Activated T-cell treated with anti-CD3 and anti-CD28 coated beads, Interleukin-2, amount 50 U/mL, for 72 hours (primary cell): ENCODE measurements around the gene SGSH. TPM values are rescaled to one million over a fixed set of nuclear protein-coding genes. Genes with fewer than 3 reads are reported as not detected.

Experiments
- ATAC-seq, 2 donors: fragments of 150-1000 bp; cut with Tn5 transposase; replicated peaks in 1 of 2; 2 replicates each; pipeline ENCODE4 v1.10.0; 2021; ENCODE audit warnings: moderate library complexity in 2 of 2, mild to moderate bottlenecking in 1 of 2
- DNase-seq, 2 donors: peaks; one replicate each; pipeline ENCODE4 v3.0.0; 2021 to 2022; ENCODE audit warnings: mixed read lengths in 1 of 2
- H3K27ac Mint-ChIP-seq: one replicate; pipeline ENCODE4 v1.8.0; 2022; ENCODE audit warnings: mild to moderate bottlenecking, moderate library complexity, mixed read lengths
- H3K27me3 Mint-ChIP-seq: one replicate; pipeline ENCODE4 v1.8.0; 2022; ENCODE audit warnings: low read depth, mixed read lengths
- H3K36me3 Mint-ChIP-seq, 2 donors: one replicate each; pipeline ENCODE4 v1.8.0; 2022; ENCODE audit warnings: mixed read lengths in 2 of 2, mild to moderate bottlenecking in 1 of 2; ENCODE audit not compliant: insufficient read depth in 2 of 2
- H3K4me1 Mint-ChIP-seq: one replicate; pipeline ENCODE4 v1.8.0; 2022; ENCODE audit warnings: low read depth, mixed read lengths
- H3K4me3 Mint-ChIP-seq, 2 donors: one replicate each; pipeline ENCODE4 v1.8.0; 2022; ENCODE audit warnings: mild to moderate bottlenecking in 2 of 2, mixed read lengths in 2 of 2, moderate library complexity in 2 of 2
- H3K9me3 Mint-ChIP-seq, 2 donors: one replicate each; pipeline ENCODE4 v1.8.0; 2022; ENCODE audit warnings: mixed read lengths in 2 of 2
- total RNA-seq, 2 donors: library from RNA; stranded (reverse); gene quantifications; one replicate each; pipeline ENCODE4 v1.2.3, GENCODE V29; 2022

SGSH gene
- total RNA-seq, 2 donors from 2014 or later: 51.3 to 64.4 TPM

- Mint-ChIP-seq H3K4me3 (peak overlapping the region; percentile 81 to 95), H3K36me3 (peaks cover 14 to 25% of the 10 kb centered on the region in 2 donors)
- ATAC-seq: peak in 1 of 2 donors; percentile 36
Measured at GRCh38 chr17:80219763-80220053, 425 bp downstream of the SGSH start.

GRCh38 chr17:80219013-80219762 lies 945 bp downstream of the SGSH start:
- Mint-ChIP-seq H3K9me3 (no peaks in the 10 kb centered on the region), H3K4me3 (peak overlapping the region; percentile 81 to 95)

More at GRCh38 chr17:80219763-80220053, 425 bp downstream of the SGSH start:
- Mint-ChIP-seq H3K4me1 (peaks cover 29% of the 10 kb centered on the region), H3K9me3 (no peaks in the 10 kb centered on the region), H3K27me3 (no peaks in the 10 kb centered on the region), H3K27ac (peak overlapping the region; percentile 57)
- DNase-seq: no peak

GRCh38 chr17:80218391-80218790 lies 1.7 kb downstream of the SGSH start:
- H3K4me1 Mint-ChIP-seq: peaks cover 22% of the 10 kb centered on the region
- peaks cover 14 to 25% of the 10 kb centered on the region in 2 donors for H3K36me3 Mint-ChIP-seq
- no peaks in the 10 kb centered on the region for H3K27me3 Mint-ChIP-seq
- peak overlapping the region; percentile 81 to 95 for H3K4me3 Mint-ChIP-seq
- peak overlapping the region; percentile 57 for H3K27ac Mint-ChIP-seq
- ATAC-seq (no peak), DNase-seq (no peak)
- no peaks in the 10 kb centered on the region for H3K9me3 Mint-ChIP-seq

More at GRCh38 chr17:80219013-80219762, 945 bp downstream of the SGSH start:
- ATAC-seq (peak; percentile 90 to 92), DNase-seq (peak; percentile 94 to 95)
- Mint-ChIP-seq H3K4me1 (peaks cover 27% of the 10 kb centered on the region), H3K27me3 (no peaks in the 10 kb centered on the region), H3K36me3 (peaks cover 14 to 25% of the 10 kb centered on the region in 2 donors), H3K27ac (peak overlapping the region; percentile 57)

- H3K36me3 Mint-ChIP-seq: peaks cover 14 to 27% of the 10 kb centered on the region in 2 donors
Measured at GRCh38 chr17:80217703-80218362, 2.3 kb downstream of the SGSH start.

GRCh38 chr17:80216473-80217456 lies 3.4 kb downstream of the SGSH start:
- no peak overlapping the region for H3K4me3 Mint-ChIP-seq
- no peak overlapping the region for H3K27ac Mint-ChIP-seq
- peaks cover 22% of the 10 kb centered on the region for H3K4me1 Mint-ChIP-seq
- H3K9me3 Mint-ChIP-seq: no peaks in the 10 kb centered on the region
- ATAC-seq: no peak
- H3K27me3 Mint-ChIP-seq: no peaks in the 10 kb centered on the region
- no peak for DNase-seq
- peaks cover 14 to 27% of the 10 kb centered on the region in 2 donors for H3K36me3 Mint-ChIP-seq

More at GRCh38 chr17:80217703-80218362, 2.3 kb downstream of the SGSH start:
- DNase-seq (no peak), ATAC-seq (no peak)
- H3K9me3 Mint-ChIP-seq: no peaks in the 10 kb centered on the region
- peak overlapping the region in 1 of 2 donors; percentile 0 for H3K4me3 Mint-ChIP-seq
- no peaks in the 10 kb centered on the region for H3K27me3 Mint-ChIP-seq
- no peak overlapping the region for H3K27ac Mint-ChIP-seq
- H3K4me1 Mint-ChIP-seq: peaks cover 22% of the 10 kb centered on the region

- H3K27ac Mint-ChIP-seq: no peak overlapping the region
- no peaks in the 10 kb centered on the region for H3K9me3 Mint-ChIP-seq
- ATAC-seq: no peak
- H3K27me3 Mint-ChIP-seq: no peaks in the 10 kb centered on the region
- peaks cover 14 to 28% of the 10 kb centered on the region in 2 donors for H3K36me3 Mint-ChIP-seq
- no peak overlapping the region for H3K4me3 Mint-ChIP-seq
- H3K4me1 Mint-ChIP-seq: peaks cover 22% of the 10 kb centered on the region
- DNase-seq: no peak
Measured at GRCh38 chr17:80214878-80215210, 5.3 kb downstream of the SGSH start.

GRCh38 chr17:80214012-80214877 lies 5.9 kb downstream of the SGSH start:
- Mint-ChIP-seq H3K4me1 (peaks cover 20% of the 10 kb centered on the region), H3K9me3 (no peaks in the 10 kb centered on the region), H3K36me3 (peaks cover 11 to 27% of the 10 kb centered on the region in 2 donors), H3K27ac (no peak overlapping the region), H3K4me3 (no peak overlapping the region), H3K27me3 (no peaks in the 10 kb centered on the region)
- DNase-seq (no peak), ATAC-seq (no peak)

- Mint-ChIP-seq H3K9me3 (no peaks in the 10 kb centered on the region), H3K27ac (no peak overlapping the region), H3K36me3 (peaks cover 11 to 23% of the 10 kb centered on the region in 2 donors), H3K4me3 (no peak overlapping the region), H3K4me1 (peaks cover 14% of the 10 kb centered on the region), H3K27me3 (no peaks in the 10 kb centered on the region)
- ATAC-seq (no peak), DNase-seq (no peak)
Measured at GRCh38 chr17:80213643-80213975, 6.5 kb downstream of the SGSH start.

- Mint-ChIP-seq H3K4me1 (peaks cover 11% of the 10 kb centered on the region), H3K9me3 (no peaks in the 10 kb centered on the region), H3K4me3 (no peak overlapping the region), H3K27ac (no peak overlapping the region), H3K27me3 (no peaks in the 10 kb centered on the region), H3K36me3 (peaks cover 11 to 23% of the 10 kb centered on the region in 2 donors)
- DNase-seq: no peak
- ATAC-seq: no peak
Measured at GRCh38 chr17:80212962-80213642, 7.0 kb downstream of the SGSH start.

GRCh38 chr17:80212511-80212910 lies 7.6 kb downstream of the SGSH start:
- DNase-seq: no peak
- no peaks in the 10 kb centered on the region for H3K27me3 Mint-ChIP-seq
- H3K27ac Mint-ChIP-seq: no peak overlapping the region
- no peaks in the 10 kb centered on the region for H3K9me3 Mint-ChIP-seq
- peaks cover 10 to 21% of the 10 kb centered on the region in 2 donors for H3K36me3 Mint-ChIP-seq
- H3K4me3 Mint-ChIP-seq: no peak overlapping the region
- peaks cover 5% of the 10 kb centered on the region for H3K4me1 Mint-ChIP-seq
- ATAC-seq: no peak

- DNase-seq (no peak), ATAC-seq (no peak)
- no peak overlapping the region for H3K4me3 Mint-ChIP-seq
- no peak overlapping the region for H3K27ac Mint-ChIP-seq
- no peaks in the 10 kb centered on the region for H3K9me3 Mint-ChIP-seq
- H3K4me1 Mint-ChIP-seq: peaks cover under 1% of the 10 kb centered on the region
- peaks cover 8 to 17% of the 10 kb centered on the region in 2 donors for H3K36me3 Mint-ChIP-seq
- H3K27me3 Mint-ChIP-seq: no peaks in the 10 kb centered on the region
Measured at GRCh38 chr17:80212109-80212508, 8.0 kb downstream of the SGSH start.
